T-cell (primary cell): ENCODE measurements around the gene ZACN. TPM values are rescaled to one million over a fixed set of nuclear protein-coding genes. Genes with fewer than 3 reads are reported as not detected.
A peak's percentile ranks its signal among the peaks of the same experiment; 100 is the strongest.

Experiments used
- ATAC-seq, 4 experiments: fragments of 200-7000 bp in 3 of 4; fragments of 150-1000 bp in 1 of 4; cut with Tn5 transposase; replicated peaks in 1 of 4; 1 replicate in 3 of 4; 2 replicates in 1 of 4; pipeline ENCODE4 v1.10.0; 2021; ENCODE audit warnings: moderate library complexity in 3 of 4, mild to moderate bottlenecking in 2 of 4, moderate number of reproducible peaks in 1 of 4
- CTCF ChIA-PET, 2 donors: fragments of 300-600 bp; sonication (Branson Sonifier 250); formaldehyde crosslinking; loops; one replicate each; lab custom pipeline; 2022; ENCODE audit warnings: antibody characterized with exemption in 2 of 2; lab: Charles Lee
- POLR2A ChIA-PET, 2 donors: fragments of 300-600 bp; sonication (Branson Sonifier 250); formaldehyde crosslinking; loops; one replicate each; lab custom pipeline; 2022; ENCODE audit warnings: antibody characterized with exemption in 2 of 2; lab: Charles Lee
- DNase-seq, 35 experiments: peaks; one replicate each; pipeline versions ENCODE4 v3.0.0 to v3.0.0-alpha.2; 2013 to 2023
- H3K27ac ChIP-seq: one replicate; pipeline ENCODE4 v1.5.1; 2013; ENCODE audit warnings: low read length
- H3K27me3 ChIP-seq, 2 experiments: replicated peaks in 1 of 2; 1 replicate in 1 of 2; 2 replicates in 1 of 2; pipeline versions ENCODE4 v1.6.1 to v1.7.0; 2013; ENCODE audit warnings: low read length in 1 of 2, mixed read lengths in 1 of 2; ENCODE audit not compliant: control insufficient read depth in 2 of 2, insufficient read depth in 2 of 2; ENCODE audit errors: extremely low read depth in 1 of 2
- H3K36me3 ChIP-seq, 2 donors: 1 replicate in 1 of 2; 2 replicates in 1 of 2; pipeline versions ENCODE4 v1.6.1 to v1.7.0; 2013; ENCODE audit warnings: low read length in 1 of 2; ENCODE audit not compliant: control insufficient read depth in 2 of 2, insufficient read depth in 1 of 2; ENCODE audit errors: extremely low read depth in 1 of 2
- H3K4me1 ChIP-seq, 2 experiments: 1 replicate in 1 of 2; 2 replicates in 1 of 2; pipeline versions ENCODE4 v1.6.1 to v1.7.0; 2013; ENCODE audit warnings: low read length in 2 of 2, mixed read lengths in 1 of 2; ENCODE audit not compliant: insufficient read depth in 2 of 2, control insufficient read depth in 1 of 2; ENCODE audit errors: extremely low read depth in 1 of 2
- H3K4me3 ChIP-seq, 2 donors: 1 replicate in 1 of 2; 2 replicates in 1 of 2; pipeline versions ENCODE4 v1.5.1 to v1.7.0; 2013; ENCODE audit warnings: mild to moderate bottlenecking in 2 of 2, low read length in 1 of 2, moderate library complexity in 1 of 2; ENCODE audit not compliant: control insufficient read depth in 1 of 2; ENCODE audit errors: extremely low read depth in 1 of 2
- H3K9me3 ChIP-seq: 2 replicates; pipeline ENCODE4 v1.7.0; 2013
- H3K27ac Mint-ChIP-seq, 2 donors: one replicate each; pipeline ENCODE4 v1.8.0; 2020 to 2021; ENCODE audit warnings: mild to moderate bottlenecking in 2 of 2, mixed read lengths in 2 of 2
- H3K27me3 Mint-ChIP-seq, 2 donors: one replicate each; pipeline ENCODE4 v1.8.0; 2021 to 2022; ENCODE audit warnings: mixed read lengths in 2 of 2
- H3K36me3 Mint-ChIP-seq: one replicate; pipeline ENCODE4 v1.8.0; 2021; ENCODE audit warnings: mixed read lengths
- H3K4me1 Mint-ChIP-seq, 3 donors: one replicate each; pipeline ENCODE4 v1.8.0; 2020 to 2022; ENCODE audit warnings: mixed read lengths in 3 of 3, mild to moderate bottlenecking in 1 of 3
- H3K4me3 Mint-ChIP-seq, 3 donors: one replicate each; pipeline ENCODE4 v1.8.0; 2020 to 2022; ENCODE audit warnings: mild to moderate bottlenecking in 3 of 3, mixed read lengths in 3 of 3, moderate library complexity in 3 of 3
- H3K9me3 Mint-ChIP-seq, 3 donors: one replicate each; pipeline ENCODE4 v1.8.0; 2020 to 2022; ENCODE audit warnings: mixed read lengths in 3 of 3
- WGBS: methylation state at CpG from one replicate; pipeline ENCODE4 v1.1.5; 2013; ENCODE audit warnings: missing lambda C conversion rate; ENCODE audit not compliant: insufficient coverage; 5-methylcytosine and 5-hydroxymethylcytosine counted together
- total RNA-seq, 35 experiments: library from RNA in 6 of 35; stranded (reverse) in 6 of 35; fragments of 120-200 nt in 1 of 35; gene quantifications; one replicate each; pipeline versions ENCODE4 v1.2.1 to v1.2.4 and lab custom pipeline; 2013 to 2026

ZACN gene
- total RNA-seq, 5 donors from 2014 or later (not counting 1 experiment from before 2014, with no cell fraction given) = 0.20 to 1.6 (median 0.31) TPM; not detected in 1

- H3K4me3 ChIP-seq = no peak overlapping the region
- H3K36me3 Mint-ChIP-seq = no peaks in the 10 kb centered on the region
- CTCF ChIA-PET = interaction anchor here (0.6 to 5.7 kb wide), 8 partner anchors 8 to 273 kb away, joined by 3 to 27 read pairs (median 4); no protein-coding TSS in a partner anchor
- no peaks in the 10 kb centered on the region for H3K36me3 ChIP-seq
- H3K27me3 ChIP-seq = peaks cover 0 to 4% of the 10 kb centered on the region in 2 experiments
- H3K9me3 ChIP-seq = no peaks in the 10 kb centered on the region
- H3K4me1 ChIP-seq = peaks cover 8 to 31% of the 10 kb centered on the region in 2 experiments
- H3K4me3 Mint-ChIP-seq = peak overlapping the region in 1 of 3 donors; percentile 59
- peaks cover 23 to 38% (median 34%) of the 10 kb centered on the region in 3 donors for H3K4me1 Mint-ChIP-seq
- WGBS = 63% methylated on average over 7 of the region's 9 CpGs
- H3K27ac Mint-ChIP-seq = peak overlapping the region; percentile 11 to 55
- POLR2A ChIA-PET = interaction anchor here in 1 of 2 donors (0.7 kb wide), 1 partner anchor 10 kb away, joined by 5 read pairs; no protein-coding TSS in a partner anchor
- no peaks in the 10 kb centered on the region for H3K9me3 Mint-ChIP-seq
- DNase-seq (no peak), ATAC-seq (no peak)
- H3K27ac ChIP-seq = no peak overlapping the region
- no peaks in the 10 kb centered on the region for H3K27me3 Mint-ChIP-seq
These were observed 45.0 kb downstream of the ZACN start for GRCh38 chr17:76123749-76124581.

- ChIA-PET POLR2A (interaction anchor here in 1 of 2 donors (0.5 kb wide), 1 partner anchor 159 kb away, joined by 4 read pairs; no protein-coding TSS in a partner anchor), CTCF (interaction anchor here (0.8 to 5.7 kb wide), 3 partner anchors 27 to 155 kb away, joined by 4 to 27 read pairs (median 4); no protein-coding TSS in a partner anchor)
- Mint-ChIP-seq H3K4me1 (peaks cover 23 to 38% (median 34%) of the 10 kb centered on the region in 3 donors), H3K4me3 (peak overlapping the region in 1 of 3 donors; percentile 12), H3K36me3 (no peaks in the 10 kb centered on the region), H3K9me3 (no peaks in the 10 kb centered on the region), H3K27ac (peak overlapping the region; percentile 55 to 72), H3K27me3 (no peaks in the 10 kb centered on the region)
- H3K4me1 ChIP-seq = peaks cover 8 to 31% of the 10 kb centered on the region in 2 experiments
- H3K4me3 ChIP-seq = no peak overlapping the region
- no peaks in the 10 kb centered on the region for H3K36me3 ChIP-seq
- no peaks in the 10 kb centered on the region for H3K9me3 ChIP-seq
- DNase-seq (no peak), ATAC-seq (no peak)
- H3K27me3 ChIP-seq = no peaks in the 10 kb centered on the region
- no peak overlapping the region for H3K27ac ChIP-seq
- 98% methylated on average over 14 of the region's 22 CpGs for WGBS
These were observed 45.8 kb downstream of the ZACN start for GRCh38 chr17:76124582-76125390.

- H3K27ac ChIP-seq = no peak overlapping the region
- no peak for DNase-seq
- H3K4me1 ChIP-seq = peaks cover 8 to 31% of the 10 kb centered on the region in 2 experiments
- no peaks in the 10 kb centered on the region for H3K27me3 Mint-ChIP-seq
- H3K4me1 Mint-ChIP-seq = peaks cover 23 to 38% (median 34%) of the 10 kb centered on the region in 3 donors
- H3K4me3 ChIP-seq = no peak overlapping the region
- no peak overlapping the region for H3K4me3 Mint-ChIP-seq
- H3K36me3 Mint-ChIP-seq = no peaks in the 10 kb centered on the region
- no peak for ATAC-seq
- H3K27me3 ChIP-seq = no peaks in the 10 kb centered on the region
- no peak overlapping the region for H3K27ac Mint-ChIP-seq
- H3K9me3 ChIP-seq = no peaks in the 10 kb centered on the region
- H3K36me3 ChIP-seq = no peaks in the 10 kb centered on the region
- POLR2A ChIA-PET = no interaction called here
- CTCF ChIA-PET = interaction anchor here (1.5 to 5.7 kb wide), 3 partner anchors 26 to 155 kb away, joined by 4 to 27 read pairs (median 12); no protein-coding TSS in a partner anchor
- 85% methylated on average over 5 of the region's 5 CpGs for WGBS
- no peaks in the 10 kb centered on the region for H3K9me3 Mint-ChIP-seq
These were observed 46.4 kb downstream of the ZACN start for GRCh38 chr17:76125391-76125675.

- no peaks in the 10 kb centered on the region for H3K9me3 Mint-ChIP-seq
These were observed 46.9 kb downstream of the ZACN start for GRCh38 chr17:76125922-76126321.

GRCh38 chr17:76130473-76130872 lies 51.5 kb downstream of the ZACN start:
- Mint-ChIP-seq H3K4me3 (no peak overlapping the region), H3K36me3 (no peaks in the 10 kb centered on the region), H3K4me1 (peaks cover 30 to 43% (median 30%) of the 10 kb centered on the region in 3 donors), H3K27me3 (no peaks in the 10 kb centered on the region), H3K27ac (no peak overlapping the region), H3K9me3 (no peaks in the 10 kb centered on the region)
- Histone ChIP-seq H3K36me3 (no peaks in the 10 kb centered on the region), H3K4me3 (no peak overlapping the region), H3K4me1 (peaks cover 6 to 22% of the 10 kb centered on the region in 2 experiments), H3K27me3 (no peaks in the 10 kb centered on the region), H3K9me3 (no peaks in the 10 kb centered on the region), H3K27ac (no peak overlapping the region)
- POLR2A ChIA-PET = no interaction called here
- CTCF ChIA-PET = interaction anchor here in 1 of 2 donors (0.6 to 1.3 kb wide), 2 partner anchors 49 to 167 kb away, joined by 4 to 10 read pairs; no protein-coding TSS in a partner anchor
- no peak for ATAC-seq
- 77% methylated on average over 11 of the region's 13 CpGs for WGBS
- no peak for DNase-seq

More at GRCh38 chr17:76125922-76126321, 46.9 kb downstream of the ZACN start:
- Mint-ChIP-seq H3K4me1 (peaks cover 21 to 38% (median 32%) of the 10 kb centered on the region in 3 donors), H3K36me3 (no peaks in the 10 kb centered on the region), H3K27me3 (no peaks in the 10 kb centered on the region), H3K4me3 (peak overlapping the region in 1 of 3 donors; percentile 59), H3K27ac (peak overlapping the region; percentile 25 to 89)
- POLR2A ChIA-PET = no interaction called here
- CTCF ChIA-PET = interaction anchor here (1.2 to 5.7 kb wide), 4 partner anchors 25 to 154 kb away, joined by 3 to 27 read pairs (median 8); no protein-coding TSS in a partner anchor
- ATAC-seq (no peak), DNase-seq (no peak)
- Histone ChIP-seq H3K36me3 (no peaks in the 10 kb centered on the region), H3K4me1 (peaks cover 8 to 26% of the 10 kb centered on the region in 2 experiments), H3K4me3 (no peak overlapping the region), H3K27ac (no peak overlapping the region), H3K9me3 (no peaks in the 10 kb centered on the region), H3K27me3 (no peaks in the 10 kb centered on the region)
- 100% methylated on average over 1 of the region's 1 CpG for WGBS
